K562 (cell line): ENCODE results near the gene FLVCR2. TPM values are rescaled to one million over a fixed set of nuclear protein-coding genes. Genes with fewer than 3 reads are reported as not detected.

ENCODE experiments used
- ATAC-seq: fragments of 200-7000 bp; cut with Tn5 transposase; 3 replicates; pipeline ENCODE4 v1.9.1; 2020; ENCODE audit warnings: moderate library complexity
- BruUV-seq: library from RNA; stranded (reverse); fragments of 400-500 nt; replicated peaks from 2 replicates; lab custom pipeline; 2021; lab: Mats Ljungman, UMichigan
- CTCF ChIA-PET: fragments of 300-600 bp; formaldehyde crosslinking; extraction: SDS; loops from one replicate; lab custom pipeline; 2021; ENCODE audit warnings: low intra/inter-chr PET ratio; lab: Yijun Ruan, JAX
- POLR2A ChIA-PET: fragments of 300-600, 350-650 bp; sonication (Branson Sonifier 250); formaldehyde crosslinking; extraction: SDS; loops from one replicate; lab custom pipeline; 2021; ENCODE audit warnings: antibody characterized with exemption, inconsistent platforms; lab: Yijun Ruan, JAX
- DNase-seq, 4 experiments: peaks; one replicate each; pipeline versions ENCODE4 v3.0.0 to v3.0.0-alpha.2; 2011 to 2018; ENCODE audit warnings: low spot score in 3 of 4, mixed read lengths in 3 of 4; ENCODE audit errors: extremely low read depth in 1 of 4
- FAIRE-seq: peaks from 2 replicates; lab custom pipeline; 2011; peaks lifted over from hg19 to GRCh38; lab: Jason Lieb, UNC
- H2AFZ ChIP-seq: 2 replicates; pipeline ENCODE4 v1.6.0; 2011; ENCODE audit warnings: low read depth, low read length, control low read depth, inconsistent platforms
- H3K27ac ChIP-seq: fragments of 200-600 bp; 3 replicates; pipeline ENCODE4 v1.8.0; 2011; ENCODE audit warnings: low read depth, mild to moderate bottlenecking, control low read depth, inconsistent platforms, low read length, moderate library complexity, mixed read lengths; ENCODE audit errors: extremely low read depth
- H3K27me3 ChIP-seq, 2 experiments: fragments of 300-600 bp in 1 of 2; 2 replicates in 1 of 2; 3 replicates in 1 of 2; pipeline versions ENCODE4 v1.6.0 to v1.8.0; 2011; ENCODE audit warnings: inconsistent platforms in 2 of 2, low read length in 2 of 2, mild to moderate bottlenecking in 1 of 2, mixed read lengths in 1 of 2, moderate library complexity in 1 of 2; ENCODE audit not compliant: control insufficient read depth in 2 of 2, insufficient read depth in 2 of 2
- H3K36me3 ChIP-seq: fragments of 300-600 bp; 3 replicates; pipeline ENCODE4 v1.8.0; 2011; ENCODE audit warnings: mild to moderate bottlenecking, low read length, inconsistent platforms; ENCODE audit not compliant: control insufficient read depth, insufficient read depth
- H3K4me1 ChIP-seq, 2 experiments: fragments of 200-600 bp in 1 of 2; replicated peaks in 1 of 2; 2 replicates in 1 of 2; 3 replicates in 1 of 2; pipeline versions ENCODE4 v1.5.1 to v1.8.0; 2011; ENCODE audit warnings: inconsistent platforms in 2 of 2, low read length in 2 of 2, mild to moderate bottlenecking in 1 of 2, mixed read lengths in 1 of 2, moderate library complexity in 1 of 2; ENCODE audit not compliant: control insufficient read depth in 2 of 2, insufficient read depth in 2 of 2
- H3K4me2 ChIP-seq: 2 replicates; pipeline ENCODE4 v1.6.1; 2011; ENCODE audit warnings: low read length, control low read depth, inconsistent platforms, mixed read lengths; ENCODE audit not compliant: insufficient read depth
- H3K4me3 ChIP-seq: fragments of 200-600 bp; sonication (generic), shearing (Covaris generic); 2 replicates; pipeline ENCODE4 v1.5.1; 2016; ENCODE audit warnings: control low read depth, inconsistent platforms
- H3K79me2 ChIP-seq: fragments of 200-600 bp; 3 replicates; pipeline ENCODE4 v1.8.0; 2011; ENCODE audit warnings: low read length, inconsistent platforms; ENCODE audit not compliant: control insufficient read depth, insufficient read depth
- H3K9ac ChIP-seq, 2 experiments: 2 replicates each; pipeline versions ENCODE4 v1.6.0 to v1.6.1; 2011; ENCODE audit warnings: low read depth in 2 of 2, low read length in 2 of 2, control low read depth in 1 of 2, inconsistent platforms in 1 of 2, mild to moderate bottlenecking in 1 of 2, mixed read lengths in 1 of 2; ENCODE audit not compliant: insufficient read depth in 1 of 2
- H3K9me1 ChIP-seq: one replicate; pipeline ENCODE4 v1.6.0; 2011; ENCODE audit warnings: inconsistent platforms, mild to moderate bottlenecking, low read length, moderate library complexity; ENCODE audit not compliant: control insufficient read depth, insufficient read depth
- H3K9me3 ChIP-seq: replicated peaks from 2 replicates; pipeline ENCODE4 v1.5.1; 2011; ENCODE audit warnings: low read depth, low read length, inconsistent platforms; ENCODE audit not compliant: control insufficient read depth, insufficient read depth
- H4K20me1 ChIP-seq: replicated peaks from 2 replicates; pipeline ENCODE4 v1.6.1; 2011; ENCODE audit warnings: low read length, inconsistent platforms, mixed read lengths; ENCODE audit not compliant: control insufficient read depth, insufficient read depth
- ASH1L ChIP-seq: fragments of 450-650 bp; IDR thresholded peaks from 2 replicates; pipeline ENCODE4 v1.6.1; 2018; ENCODE audit warnings: borderline replicate concordance, mild to moderate bottlenecking, low read depth; ENCODE audit not compliant: partially characterized antibody
- HDAC1 ChIP-seq, 2 experiments: fragments of 450-650 bp; IDR thresholded peaks; 2 replicates each; pipeline ENCODE4 v1.6.1; 2016 to 2017; ENCODE audit warnings: inconsistent platforms in 1 of 2, mild to moderate bottlenecking in 1 of 2, moderate library complexity in 1 of 2
- HLTF ChIP-seq: fragments of 450-650 bp; IDR thresholded peaks from 2 replicates; pipeline ENCODE4 v1.6.1; 2016
- NR0B1 ChIP-seq: fragments of 450-650 bp; IDR thresholded peaks from one replicate; pipeline ENCODE4 v1.6.1; 2018; ENCODE audit warnings: mild to moderate bottlenecking, moderate library complexity; ENCODE audit not compliant: partially characterized antibody
- NR2C1 ChIP-seq, 2 experiments: fragments of 450-650 bp; IDR thresholded peaks; 2 replicates each; pipeline ENCODE4 v1.6.1; 2017; ENCODE audit warnings: mild to moderate bottlenecking in 2 of 2, antibody characterized with exemption in 1 of 2, inconsistent platforms in 1 of 2, missing compliant biosample characterization in 1 of 2, missing genetic modification characterization in 1 of 2
- NRF1 ChIP-seq, 2 experiments: fragments of 450-650 bp; IDR thresholded peaks in 1 of 2; conservative IDR thresholded peaks in 1 of 2; 2 replicates each; pipeline ENCODE4 v1.6.1; 2014; ENCODE audit warnings: mild to moderate bottlenecking in 2 of 2
- PPARD ChIP-seq: fragments of 250-450 bp; sonication (Bioruptor Pico); IDR thresholded peaks from 2 replicates; pipeline ENCODE4 v1.8.0; 2022; ENCODE audit warnings: inconsistent platforms, mild to moderate bottlenecking, moderate library complexity
- RBBP5 ChIP-seq: fragments of 200-600 bp; sonication (generic); IDR thresholded peaks from 2 replicates; pipeline ENCODE4 v1.6.1; 2012; ENCODE audit warnings: borderline replicate concordance, mild to moderate bottlenecking, low read length, control low read depth, inconsistent platforms; ENCODE audit not compliant: insufficient read depth, poor library complexity, severe bottlenecking
- SRSF3 ChIP-seq: fragments of 200-400 bp; formaldehyde crosslinking; IDR thresholded peaks from 2 replicates; pipeline ENCODE4 v1.6.1; 2016; ENCODE audit warnings: mild to moderate bottlenecking, low read length, moderate library complexity; ENCODE audit not compliant: insufficient read depth
- TCF7 ChIP-seq: sonication (generic); IDR thresholded peaks from 2 replicates; pipeline ENCODE4 v1.6.1; 2016; ENCODE audit warnings: antibody characterized with exemption, borderline replicate concordance
- THAP7 ChIP-seq: fragments of 250-450 bp; sonication (Bioruptor Pico); IDR thresholded peaks from 2 replicates; pipeline ENCODE4 v1.5.0; 2021
- ZNF253 ChIP-seq: fragments of 250-450 bp; sonication (Bioruptor Pico); conservative IDR thresholded peaks from 2 replicates; pipeline ENCODE4 v1.6.1; 2021; ENCODE audit warnings: mild to moderate bottlenecking
- ZNF644 ChIP-seq: fragments of 200-800 bp; sonication (Bioruptor generic); IDR thresholded peaks from 2 replicates; pipeline ENCODE4 v1.6.1; 2016; ENCODE audit warnings: low read depth, missing genetic modification characterization, missing compliant biosample characterization
- WGBS: fragments of 100-300 bp; shearing (Covaris generic); methylation state at CpG from one replicate; pipeline ENCODE4 v1.1.6; 2016; ENCODE audit warnings: low coverage, mixed read lengths; ENCODE audit not compliant: insufficient coverage; ENCODE audit errors: missing lambda C conversion rate; 5-methylcytosine and 5-hydroxymethylcytosine counted together
- in situ Hi-C: fragments of 300-500 bp; cut with MboI; formaldehyde crosslinking; loops from 4 replicates; pipeline ENCODE4 v1.15.0; 2018; ENCODE audit warnings: inconsistent platforms, mixed read lengths
- intact Hi-C: fragments of 100-400 bp; cut with micrococcal nuclease; formaldehyde crosslinking; loops from 2 replicates; pipeline ENCODE4 v1.14.2; 2022
- polyA plus RNA-seq, 8 experiments: library from polyadenylated mRNA; depleted of rRNA in 4 of 8; stranded (reverse) in 5 of 8; unstranded in 3 of 8; fragments of >200 nt; fragmentation: Nextera tagmentation in 2 of 8; fragmentation: Illumina TruSeq in 1 of 8; extraction: Ambion mirVana in 2 of 8; extraction: Trizol in 1 of 8; gene quantifications; 2 replicates each; pipeline versions ENCODE4 v1.2.1 to v1.2.3, GENCODE V29; 2011 to 2014; ENCODE audit warnings: inconsistent platforms in 1 of 8, missing spikeins in 1 of 8
- total RNA-seq, 7 experiments: library from RNA; depleted of rRNA in 6 of 7; stranded (reverse); fragments of >200 nt in 6 of 7; fragmentation: Illumina TruSeq in 2 of 7; extraction: Trizol in 2 of 7; gene quantifications; 2 replicates each; pipeline versions ENCODE4 v1.2.1 to v1.2.3, GENCODE V29; 2011 to 2021; ENCODE audit warnings: low replicate concordance in 1 of 7
- TF ChIP-seq, protein P1 (sequence below): fragments of 250-450 bp; sonication (Bioruptor Pico); IDR thresholded peaks from 2 replicates; pipeline ENCODE4 v1.5.0; 2022; ENCODE audit warnings: mild to moderate bottlenecking
- TF ChIP-seq, protein P2 (sequence below): IDR thresholded peaks from 2 replicates; pipeline ENCODE4 v1.6.1; 2014; ENCODE audit warnings: antibody characterized with exemption

The FLVCR2 gene
- total and polyA plus RNA-seq, 9 of the 15 experiments (the other 6 are each of a cell fraction or from before 2014, with no cell fraction given) = 1.5 TPM; not detected in 8

GRCh38 chr14:75626863-75627262, 48.4 kb downstream of the FLVCR2 start (continued):
- TF ChIP-seq, protein P1, sequence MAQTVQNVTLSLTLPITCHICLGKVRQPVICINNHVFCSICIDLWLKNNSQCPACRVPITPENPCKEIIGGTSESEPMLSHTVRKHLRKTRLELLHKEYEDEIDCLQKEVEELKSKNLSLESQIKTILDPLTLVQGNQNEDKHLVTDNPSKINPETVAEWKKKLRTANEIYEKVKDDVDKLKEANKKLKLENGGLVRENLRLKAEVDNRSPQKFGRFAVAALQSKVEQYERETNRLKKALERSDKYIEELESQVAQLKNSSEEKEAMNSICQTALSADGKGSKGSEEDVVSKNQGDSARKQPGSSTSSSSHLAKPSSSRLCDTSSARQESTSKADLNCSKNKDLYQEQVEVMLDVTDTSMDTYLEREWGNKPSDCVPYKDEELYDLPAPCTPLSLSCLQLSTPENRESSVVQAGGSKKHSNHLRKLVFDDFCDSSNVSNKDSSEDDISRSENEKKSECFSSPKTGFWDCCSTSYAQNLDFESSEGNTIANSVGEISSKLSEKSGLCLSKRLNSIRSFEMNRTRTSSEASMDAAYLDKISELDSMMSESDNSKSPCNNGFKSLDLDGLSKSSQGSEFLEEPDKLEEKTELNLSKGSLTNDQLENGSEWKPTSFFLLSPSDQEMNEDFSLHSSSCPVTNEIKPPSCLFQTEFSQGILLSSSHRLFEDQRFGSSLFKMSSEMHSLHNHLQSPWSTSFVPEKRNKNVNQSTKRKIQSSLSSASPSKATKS = no peak
- TF ChIP-seq HDAC1 (IDR thresholded peaks at IDR 0.05) = no peak
- no peak for TF ChIP-seq NRF1 (conservative IDR thresholded peaks at IDR 0.05 in 1 of 2, IDR thresholded peaks at IDR 0.05 in 1 of 2)
- TF ChIP-seq ZNF253 (CRISPR knock-in tag) = no peak
- TF ChIP-seq HLTF = no peak
- TF ChIP-seq, protein P2, sequence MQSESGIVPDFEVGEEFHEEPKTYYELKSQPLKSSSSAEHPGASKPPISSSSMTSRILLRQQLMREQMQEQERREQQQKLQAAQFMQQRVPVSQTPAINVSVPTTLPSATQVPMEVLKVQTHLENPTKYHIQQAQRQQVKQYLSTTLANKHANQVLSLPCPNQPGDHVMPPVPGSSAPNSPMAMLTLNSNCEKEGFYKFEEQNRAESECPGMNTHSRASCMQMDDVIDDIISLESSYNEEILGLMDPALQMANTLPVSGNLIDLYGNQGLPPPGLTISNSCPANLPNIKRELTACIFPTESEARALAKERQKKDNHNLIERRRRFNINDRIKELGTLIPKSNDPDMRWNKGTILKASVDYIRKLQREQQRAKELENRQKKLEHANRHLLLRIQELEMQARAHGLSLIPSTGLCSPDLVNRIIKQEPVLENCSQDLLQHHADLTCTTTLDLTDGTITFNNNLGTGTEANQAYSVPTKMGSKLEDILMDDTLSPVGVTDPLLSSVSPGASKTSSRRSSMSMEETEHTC = no peak
- TF ChIP-seq SRSF3 = no peak
- TF ChIP-seq ZNF644 (tag) = no peak
- TF ChIP-seq, all 486 proteins: peak for 0

DNA sequence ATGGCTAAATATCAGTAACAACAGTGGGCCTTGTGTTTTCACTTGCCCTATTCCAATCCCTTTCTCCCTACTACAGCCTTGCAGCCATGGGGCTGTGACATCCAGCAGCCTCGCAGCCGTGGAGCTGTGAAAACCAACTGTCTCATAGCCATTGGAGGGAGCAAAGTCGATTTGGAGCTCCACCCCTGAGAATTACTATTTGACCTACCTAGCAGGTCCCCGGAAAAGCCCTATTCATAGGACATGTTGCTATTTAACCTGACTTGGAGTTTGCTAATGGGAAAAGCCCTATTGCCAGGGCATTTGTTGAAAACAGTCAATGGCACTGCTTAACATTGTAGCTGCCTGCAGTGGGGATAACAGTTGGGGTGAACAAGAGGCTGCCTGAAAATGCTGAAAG, 49.0 kb downstream of the FLVCR2 start:
- DNase-seq (no peak), FAIRE-seq (no peak), ATAC-seq (no peak)
- TF ChIP-seq RBBP5 (no peak), PPARD (CRISPR knock-in tag) (no peak), TCF7 (no peak), ASH1L (no peak), NR0B1 (no peak), THAP7 (no peak), NR2C1 (IDR thresholded peaks at IDR 0.05) (no peak), NR2C1 (tag; IDR thresholded peaks at IDR 0.05) (no peak)
- intact Hi-C loops (no loop called here), in situ Hi-C loops (no loop called here)
- POLR2A ChIA-PET = interaction anchor here (1.8 kb wide), 1 partner anchor 16 kb away, joined by 4 read pairs; no protein-coding TSS in a partner anchor
- Histone ChIP-seq H2AFZ (no peak overlapping the region), H3K4me1 (no peaks in the 10 kb centered on the region), H3K36me3 (no peaks in the 10 kb centered on the region), H3K9me1 (no peaks in the 10 kb centered on the region), H3K4me2 (no peak overlapping the region), H3K27me3 (peaks cover 0 to 8% of the 10 kb centered on the region in 2 experiments; a peak in 1 of 5 replicates), H3K79me2 (no peaks in the 10 kb centered on the region), H3K4me3 (no peak overlapping the region), H3K27ac (no peak overlapping the region), H3K9me3 (no peaks in the 10 kb centered on the region), H4K20me1 (no peaks in the 10 kb centered on the region), H3K9ac (no peak overlapping the region)
- CTCF ChIA-PET = no interaction called here
- WGBS = 3% methylated on average over 4 of the region's 4 CpGs
- BruUV-seq = no TSS peak
